H9 (cell line): ENCODE measurements around the gene KCNJ10. TPM values are rescaled to one million over a fixed set of nuclear protein-coding genes. Genes with fewer than 3 reads are reported as not detected.
A peak's percentile ranks its signal among the peaks of the same experiment; 100 is the strongest.

Source experiments
- DNase-seq: peaks from one replicate; pipeline ENCODE4 v3.0.0-alpha.2; 2017
- H2AFZ ChIP-seq: one replicate; pipeline ENCODE4 v1.6.1; 2013; ENCODE audit warnings: mild to moderate bottlenecking, low read length, control low read depth, moderate library complexity
- H2AK5ac ChIP-seq: 2 replicates; pipeline ENCODE4 v1.6.1; 2013; ENCODE audit warnings: low read length, control low read depth, mixed read lengths; ENCODE audit not compliant: insufficient read length
- H2BK120ac ChIP-seq: one replicate; pipeline ENCODE4 v1.6.1; 2013; ENCODE audit warnings: low read depth, mild to moderate bottlenecking, low read length, control low read depth, inconsistent platforms; ENCODE audit not compliant: poor library complexity, severe bottlenecking
- H2BK12ac ChIP-seq: 2 replicates; pipeline ENCODE4 v1.6.1; 2013; ENCODE audit warnings: low read length, control low read depth, mixed read lengths, low read depth; ENCODE audit not compliant: insufficient read length
- H2BK15ac ChIP-seq: 2 replicates; pipeline ENCODE4 v1.6.1; 2013; ENCODE audit warnings: low read depth, low read length, control low read depth
- H2BK20ac ChIP-seq: one replicate; pipeline ENCODE4 v1.6.1; 2013; ENCODE audit warnings: low read depth, mild to moderate bottlenecking, low read length, control low read depth, inconsistent platforms; ENCODE audit not compliant: poor library complexity, severe bottlenecking
- H2BK5ac ChIP-seq: 2 replicates; pipeline ENCODE4 v1.6.1; 2013; ENCODE audit warnings: low read length, control low read depth, mixed read lengths; ENCODE audit not compliant: insufficient read length
- H3K14ac ChIP-seq: 2 replicates; pipeline ENCODE4 v1.6.1; 2013; ENCODE audit warnings: low read length, control low read depth; ENCODE audit not compliant: insufficient read depth
- H3K18ac ChIP-seq: 2 replicates; pipeline ENCODE4 v1.6.1; 2013; ENCODE audit warnings: low read depth, mild to moderate bottlenecking, mixed read lengths, low read length, control low read depth; ENCODE audit not compliant: insufficient read length
- H3K23ac ChIP-seq: 2 replicates; pipeline ENCODE4 v1.6.1; 2013; ENCODE audit warnings: low read length, control low read depth, mixed read lengths, low read depth; ENCODE audit not compliant: insufficient read length
- H3K23me2 ChIP-seq: 2 replicates; pipeline ENCODE4 v1.6.1; 2013; ENCODE audit warnings: low read depth, mild to moderate bottlenecking, mixed read lengths, low read length, control low read depth; ENCODE audit not compliant: insufficient read length, poor library complexity, severe bottlenecking
- H3K27ac ChIP-seq: 2 replicates; pipeline ENCODE4 v1.5.1; 2013; ENCODE audit warnings: low read length, control low read depth, mixed read lengths, low read depth; ENCODE audit not compliant: insufficient read length
- H3K27me3 ChIP-seq: 2 replicates; pipeline ENCODE4 v1.6.1; 2013; ENCODE audit warnings: low read length, control low read depth, inconsistent platforms; ENCODE audit not compliant: insufficient read depth
- H3K4ac ChIP-seq: 2 replicates; pipeline ENCODE4 v1.6.1; 2013; ENCODE audit warnings: low read depth, mild to moderate bottlenecking, control low read depth, inconsistent platforms, low read length, moderate library complexity
- H3K4me1 ChIP-seq: 2 replicates; pipeline ENCODE4 v1.6.1; 2013; ENCODE audit warnings: low read length, control low read depth, inconsistent platforms; ENCODE audit not compliant: insufficient read depth
- H3K4me2 ChIP-seq: 2 replicates; pipeline ENCODE4 v1.6.1; 2013; ENCODE audit warnings: low read length, control low read depth, mixed read lengths; ENCODE audit not compliant: insufficient read length, insufficient read depth
- H3K56ac ChIP-seq: 2 replicates; pipeline ENCODE4 v1.6.1; 2013; ENCODE audit warnings: low read depth, mild to moderate bottlenecking, mixed read lengths, low read length, control low read depth; ENCODE audit not compliant: insufficient read length
- H3K79me1 ChIP-seq: 2 replicates; pipeline ENCODE4 v1.6.1; 2013; ENCODE audit warnings: low read depth, mild to moderate bottlenecking, moderate library complexity, low read length, control low read depth, inconsistent platforms; ENCODE audit not compliant: insufficient read depth, poor library complexity, severe bottlenecking
- H3K79me2 ChIP-seq: 2 replicates; pipeline ENCODE4 v1.6.1; 2013; ENCODE audit warnings: low read length, control low read depth, inconsistent platforms; ENCODE audit not compliant: insufficient read depth
- H3K9ac ChIP-seq: 2 replicates; pipeline ENCODE4 v1.6.1; 2013; ENCODE audit warnings: low read length, control low read depth, mixed read lengths; ENCODE audit not compliant: insufficient read length; ENCODE audit errors: extremely low read depth
- H3K9me3 ChIP-seq: one replicate; pipeline ENCODE4 v1.6.1; 2013; ENCODE audit warnings: low read depth, low read length, inconsistent platforms; ENCODE audit not compliant: control insufficient read depth
- H3T11ph ChIP-seq: one replicate; pipeline ENCODE4 v1.6.1; 2013; ENCODE audit warnings: mild to moderate bottlenecking, low read length, control low read depth, inconsistent platforms
- H4K20me1 ChIP-seq: one replicate; pipeline ENCODE4 v1.6.1; 2013; ENCODE audit not compliant: control insufficient read depth, insufficient read length, insufficient read depth
- H4K5ac ChIP-seq: 2 replicates; pipeline ENCODE4 v1.6.1; 2013; ENCODE audit warnings: low read depth, mild to moderate bottlenecking, mixed read lengths, low read length, control low read depth; ENCODE audit not compliant: insufficient read length
- H4K8ac ChIP-seq: replicated peaks from 2 replicates; pipeline ENCODE4 v1.6.1; 2013; ENCODE audit warnings: low read length, control low read depth, mixed read lengths, low read depth; ENCODE audit not compliant: insufficient read length
- H4K91ac ChIP-seq: 2 replicates; pipeline ENCODE4 v1.6.1; 2013; ENCODE audit warnings: low read depth, mild to moderate bottlenecking, moderate library complexity, mixed read lengths, low read length, control low read depth; ENCODE audit not compliant: insufficient read length
- H3K27ac Mint-ChIP-seq, 3 experiments: 2 replicates in 2 of 3; 3 replicates in 1 of 3; pipeline ENCODE4 v1.8.0; 2020 to 2021; ENCODE audit warnings: mixed read lengths in 3 of 3, mild to moderate bottlenecking in 1 of 3, moderate library complexity in 1 of 3
- H3K27me3 Mint-ChIP-seq: 2 replicates; pipeline ENCODE4 v1.8.0; 2021; ENCODE audit warnings: low read depth, mild to moderate bottlenecking, moderate library complexity, mixed read lengths
- H3K36me3 Mint-ChIP-seq, 3 experiments: 2 replicates in 2 of 3; 3 replicates in 1 of 3; pipeline ENCODE4 v1.8.0; 2020 to 2021; ENCODE audit warnings: low read depth in 3 of 3, mixed read lengths in 3 of 3; ENCODE audit not compliant: insufficient read depth in 1 of 3
- H3K4me1 Mint-ChIP-seq, 2 experiments: 2 replicates each; pipeline ENCODE4 v1.8.0; 2020; ENCODE audit warnings: mixed read lengths in 2 of 2
- H3K4me3 Mint-ChIP-seq, 2 experiments: 2 replicates in 1 of 2; 3 replicates in 1 of 2; pipeline ENCODE4 v1.8.0; 2020 to 2021; ENCODE audit warnings: mild to moderate bottlenecking in 2 of 2, mixed read lengths in 2 of 2, moderate library complexity in 1 of 2
- H3K9me3 Mint-ChIP-seq, 2 experiments: 2 replicates in 1 of 2; 3 replicates in 1 of 2; pipeline ENCODE4 v1.8.0; 2020; ENCODE audit warnings: mild to moderate bottlenecking in 2 of 2, mixed read lengths in 2 of 2, moderate library complexity in 1 of 2
- WGBS: extraction: QIAGEN DNeasy Blood & Tissue Kit; methylation state at CpG from one replicate; pipeline ENCODE4 v1.1.7; 2013; ENCODE audit warnings: missing lambda C conversion rate, low lambda C conversion rate, mixed read lengths; ENCODE audit not compliant: insufficient read length; ENCODE audit errors: extremely low coverage; 5-methylcytosine and 5-hydroxymethylcytosine counted together
- total RNA-seq: library from RNA; stranded (reverse); gene quantifications from 2 replicates; pipeline ENCODE4 v1.2.1, GENCODE V29; 2021
- TF ChIP-seq, protein P1 (sequence below): fragments of 200-600 bp; sonication (generic); conservative IDR thresholded peaks from 3 replicates; pipeline ENCODE4 v1.8.0; 2021; ENCODE audit warnings: antibody characterized with exemption, mild to moderate bottlenecking

Gene KCNJ10
- total RNA-seq, 1 experiment from 2014 or later = 0.44 TPM

DNA sequence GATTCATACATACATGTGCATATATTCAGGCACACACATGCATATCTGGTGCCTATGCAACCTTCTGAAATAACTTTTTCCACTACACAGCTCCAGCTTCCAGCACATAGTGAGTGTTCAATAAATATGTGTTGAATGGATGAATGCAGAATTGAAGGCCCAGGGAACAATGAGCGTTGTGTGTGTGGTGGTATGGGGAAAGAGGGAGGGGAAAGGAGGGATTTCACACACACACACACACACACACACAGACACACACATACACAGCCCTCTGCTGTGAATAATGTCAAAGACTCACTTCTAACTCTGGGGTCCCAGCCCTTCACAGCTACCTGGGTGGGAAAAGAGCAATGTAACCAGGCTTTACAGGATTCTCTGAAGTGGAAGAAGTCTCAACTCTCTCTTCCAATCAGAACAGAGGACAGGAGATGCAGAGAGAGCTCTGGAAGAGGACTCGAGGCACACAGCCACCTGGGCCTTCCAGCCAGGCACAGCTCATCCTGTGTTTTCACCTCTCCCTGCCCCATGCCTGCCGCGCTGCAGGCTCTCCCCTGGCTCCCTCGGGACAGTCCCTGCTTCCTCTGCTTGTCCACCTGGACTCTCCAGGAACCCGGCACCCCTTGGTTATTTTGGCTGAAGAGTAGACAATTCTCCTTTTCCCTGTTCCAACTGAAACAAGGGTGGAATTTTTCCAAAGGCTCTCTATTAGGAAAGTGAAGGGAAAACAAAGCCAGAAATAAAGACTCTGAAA lies 33.9 kb upstream of the KCNJ10 start:
- Histone ChIP-seq H3K4me2 (no peak overlapping the region), H2AK5ac (no peak overlapping the region), H3K79me1 (no peaks in the 10 kb centered on the region), H4K5ac (no peak overlapping the region), H3T11ph (no peak overlapping the region), H2BK12ac (no peak overlapping the region), H3K4ac (no peak overlapping the region), H3K4me1 (peaks cover 2% of the 10 kb centered on the region; the same call in 1 of the 2 replicates), H3K9ac (no peak overlapping the region), H4K20me1 (no peaks in the 10 kb centered on the region), H3K27ac (no peak overlapping the region), H3K23me2 (peaks cover 4% of the 10 kb centered on the region), H3K23ac (no peak overlapping the region), H4K8ac (no peak overlapping the region), H2BK120ac (no peak overlapping the region), H2BK15ac (no peak overlapping the region), H3K14ac (peak overlapping the region; percentile 19; the same call in 1 of the 2 replicates), H3K56ac (no peak overlapping the region), H3K18ac (no peak overlapping the region), H3K27me3 (no peaks in the 10 kb centered on the region), H2BK20ac (no peak overlapping the region), H4K91ac (no peak overlapping the region), H2BK5ac (no peak overlapping the region), H3K79me2 (no peaks in the 10 kb centered on the region), H3K9me3 (no peaks in the 10 kb centered on the region), H2AFZ (no peak overlapping the region)
- WGBS = no CpG with 5 or more reads among the region's 6 CpGs
- Mint-ChIP-seq H3K4me3 (peak overlapping the region in 1 of 2 experiments; percentile 38; a peak in 1 of 5 replicates), H3K27me3 (peaks cover 10% of the 10 kb centered on the region), H3K27ac (no peak overlapping the region), H3K36me3 (no peaks in the 10 kb centered on the region; a peak in 1 of 7 replicates), H3K4me1 (peaks cover 33 to 49% of the 10 kb centered on the region in 2 experiments), H3K9me3 (no peaks in the 10 kb centered on the region; a peak in 1 of 5 replicates)
- TF ChIP-seq, protein P1, sequence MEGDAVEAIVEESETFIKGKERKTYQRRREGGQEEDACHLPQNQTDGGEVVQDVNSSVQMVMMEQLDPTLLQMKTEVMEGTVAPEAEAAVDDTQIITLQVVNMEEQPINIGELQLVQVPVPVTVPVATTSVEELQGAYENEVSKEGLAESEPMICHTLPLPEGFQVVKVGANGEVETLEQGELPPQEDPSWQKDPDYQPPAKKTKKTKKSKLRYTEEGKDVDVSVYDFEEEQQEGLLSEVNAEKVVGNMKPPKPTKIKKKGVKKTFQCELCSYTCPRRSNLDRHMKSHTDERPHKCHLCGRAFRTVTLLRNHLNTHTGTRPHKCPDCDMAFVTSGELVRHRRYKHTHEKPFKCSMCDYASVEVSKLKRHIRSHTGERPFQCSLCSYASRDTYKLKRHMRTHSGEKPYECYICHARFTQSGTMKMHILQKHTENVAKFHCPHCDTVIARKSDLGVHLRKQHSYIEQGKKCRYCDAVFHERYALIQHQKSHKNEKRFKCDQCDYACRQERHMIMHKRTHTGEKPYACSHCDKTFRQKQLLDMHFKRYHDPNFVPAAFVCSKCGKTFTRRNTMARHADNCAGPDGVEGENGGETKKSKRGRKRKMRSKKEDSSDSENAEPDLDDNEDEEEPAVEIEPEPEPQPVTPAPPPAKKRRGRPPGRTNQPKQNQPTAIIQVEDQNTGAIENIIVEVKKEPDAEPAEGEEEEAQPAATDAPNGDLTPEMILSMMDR = no peak
- DNase-seq = no peak
